Activated CD8-positive, alpha-beta memory T cell treated with anti-CD3 and anti-CD28 coated beads for 1 hour (primary cell): ENCODE measurements around the gene NATD1.
"Not testable (repeated sequence)": the region's sequence is repeated elsewhere in the genome, so short reads cannot be mapped to it uniquely, and the experiment has no call there.

ENCODE experiments used
- DNase-seq, 2 donors: peaks; one replicate each; pipeline ENCODE4 v3.0.0-alpha.2; 2020; ENCODE audit warnings: low read depth in 1 of 2; ENCODE audit errors: extremely low read depth in 1 of 2

Gene NATD1

DNA sequence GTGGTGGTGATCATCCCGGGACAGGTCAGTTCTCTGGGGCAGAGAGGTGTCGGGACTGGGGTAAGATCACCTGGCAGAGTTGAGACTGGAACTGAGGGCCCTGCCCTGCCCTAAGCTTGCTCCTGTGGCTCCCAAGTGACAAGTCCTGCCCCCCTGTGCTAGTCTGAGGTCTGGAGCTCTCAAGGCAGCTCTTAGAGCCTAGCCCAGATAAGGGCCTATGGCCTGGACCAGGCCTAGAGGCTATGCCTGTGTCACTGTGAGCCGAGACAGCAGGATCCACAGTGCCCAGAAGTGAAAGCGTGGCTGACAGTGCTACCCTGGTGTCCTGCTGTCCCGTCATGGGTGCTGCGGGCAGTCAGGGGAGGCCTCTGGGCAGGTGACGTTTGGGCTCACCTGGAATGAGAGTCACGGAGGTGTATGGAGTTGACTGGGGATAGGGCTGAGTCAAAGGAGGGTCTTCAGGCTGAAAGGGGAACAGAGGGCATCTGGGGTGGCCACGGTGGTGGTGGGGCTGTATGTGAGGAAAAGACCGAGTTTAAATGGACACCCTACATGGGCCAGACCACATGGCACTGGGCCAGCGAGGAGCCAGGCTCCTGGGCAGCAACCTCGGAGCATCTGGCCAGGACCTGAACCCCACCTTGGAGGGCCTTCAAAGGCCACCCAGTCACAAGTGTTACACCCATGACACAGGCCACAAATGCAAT, 5.5 kb downstream of the NATD1 start:
- DNase-seq = no peak

DNA sequence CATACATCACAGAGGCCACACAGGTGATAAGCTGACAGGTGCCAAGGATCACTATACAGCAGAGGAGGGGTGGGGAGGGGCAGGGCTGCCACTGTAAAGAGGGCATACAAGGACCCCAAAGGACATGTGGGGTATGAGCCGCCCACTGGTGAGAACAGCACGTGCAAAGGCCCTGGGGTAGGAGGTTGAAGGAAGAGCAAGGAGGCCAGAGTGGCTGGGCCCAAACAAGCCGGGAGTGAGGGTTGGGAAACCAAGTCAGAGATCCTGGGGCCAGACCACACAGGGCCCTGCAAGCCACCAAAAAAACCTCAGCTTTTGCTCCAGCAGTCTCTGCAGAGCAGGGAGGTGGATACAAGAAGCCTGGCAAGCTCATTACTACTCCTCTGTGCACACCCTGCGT, 6.5 kb downstream of the NATD1 start:
- DNase-seq = no peak

DNA sequence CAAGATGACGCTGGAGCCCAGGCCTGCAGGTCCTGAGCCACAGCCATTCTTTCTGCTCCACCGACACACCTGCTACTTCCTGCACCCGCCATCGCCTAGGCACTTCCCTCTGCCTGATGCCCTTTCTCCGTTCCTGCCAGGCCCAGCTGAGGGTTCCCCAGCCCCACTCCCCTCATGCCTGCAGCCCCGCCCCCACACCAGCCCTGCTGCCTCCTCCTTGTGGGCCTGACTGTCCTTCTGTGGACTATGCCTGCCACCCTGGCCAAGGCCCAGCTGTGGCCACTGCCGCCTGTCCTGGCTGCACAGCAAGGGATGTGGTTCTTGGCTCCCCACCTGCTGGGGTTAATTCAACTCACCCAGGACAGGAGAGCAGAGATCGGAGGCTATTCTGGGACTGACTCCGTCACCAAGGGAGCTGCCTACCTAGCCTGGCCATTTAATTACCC, 7.5 kb downstream of the NATD1 start:
- no peak for DNase-seq

DNA sequence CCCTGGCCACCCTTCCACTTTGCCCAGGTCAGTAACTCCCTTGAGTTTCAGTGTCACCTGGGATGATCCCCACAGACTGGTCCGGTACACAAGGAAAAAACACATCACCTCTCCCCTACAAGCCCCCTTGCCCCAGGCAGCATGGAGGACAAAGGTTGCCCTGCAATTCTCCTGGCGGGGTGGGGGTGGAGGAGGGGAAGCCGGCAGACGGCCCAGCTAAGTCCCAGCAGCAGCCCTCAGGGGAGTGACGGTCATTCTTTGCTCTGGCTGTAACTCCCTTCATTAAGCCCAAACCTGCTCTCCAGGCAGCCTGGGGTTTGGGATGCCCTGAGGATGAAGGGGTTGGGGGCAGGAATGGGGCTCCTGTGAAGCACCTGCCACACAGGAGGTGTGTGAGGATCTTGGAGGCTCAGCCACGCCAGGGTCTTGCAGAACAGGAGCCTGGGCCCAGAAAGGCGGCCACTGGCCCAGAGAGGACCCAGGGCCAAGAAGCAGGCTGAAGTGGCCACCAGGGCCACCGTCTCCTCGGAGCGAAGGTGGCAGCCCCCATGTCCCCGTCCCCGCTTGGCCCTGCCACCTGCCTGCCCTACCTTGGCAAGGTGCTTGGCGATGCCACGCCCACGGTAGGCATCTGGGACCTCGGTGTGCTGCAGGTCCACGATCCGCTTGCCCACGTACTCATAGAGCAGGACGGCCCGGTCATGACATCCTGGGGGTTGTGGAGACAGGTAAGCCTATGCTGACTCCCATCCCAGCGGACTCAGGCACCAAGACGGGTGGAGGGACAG, 9.5 kb downstream of the NATD1 start:
- no peak for DNase-seq

DNA sequence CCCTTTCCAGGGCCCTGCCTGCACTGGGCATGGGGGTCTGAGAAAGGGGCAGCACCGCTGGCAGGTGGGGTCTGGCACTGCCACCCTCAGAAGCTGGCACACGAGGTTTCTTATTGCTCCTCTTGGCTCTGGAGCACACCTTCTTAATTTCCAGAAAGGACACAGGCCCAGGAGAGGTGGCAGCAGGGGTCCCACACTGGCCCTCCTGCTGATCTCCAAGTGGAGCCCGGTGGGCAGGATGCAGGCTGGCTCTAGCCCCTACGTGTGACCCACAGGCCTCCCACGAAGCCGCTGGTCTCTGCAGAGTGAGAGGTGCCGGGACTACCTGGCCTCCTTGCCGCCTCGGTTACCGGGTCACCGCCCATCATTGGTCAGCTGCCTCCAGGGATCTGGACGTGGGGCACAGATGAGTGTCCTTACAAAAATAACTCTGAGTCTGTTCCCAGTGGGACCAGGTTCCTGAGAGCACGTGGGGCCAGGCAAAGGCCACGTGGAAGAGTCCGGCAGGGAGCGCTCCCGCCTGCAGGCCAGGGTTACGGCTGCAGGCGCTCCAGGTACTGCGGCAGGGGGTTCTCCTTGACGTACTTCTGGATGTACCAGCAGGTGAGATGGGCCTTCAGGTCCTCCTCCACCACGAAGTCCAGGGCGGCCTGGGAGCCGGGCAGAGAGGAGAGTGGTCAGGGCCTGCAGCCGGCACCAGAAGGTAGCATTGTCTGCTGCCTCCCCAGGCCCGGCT, 10.3 kb downstream of the NATD1 start:
- no peak for DNase-seq

DNA sequence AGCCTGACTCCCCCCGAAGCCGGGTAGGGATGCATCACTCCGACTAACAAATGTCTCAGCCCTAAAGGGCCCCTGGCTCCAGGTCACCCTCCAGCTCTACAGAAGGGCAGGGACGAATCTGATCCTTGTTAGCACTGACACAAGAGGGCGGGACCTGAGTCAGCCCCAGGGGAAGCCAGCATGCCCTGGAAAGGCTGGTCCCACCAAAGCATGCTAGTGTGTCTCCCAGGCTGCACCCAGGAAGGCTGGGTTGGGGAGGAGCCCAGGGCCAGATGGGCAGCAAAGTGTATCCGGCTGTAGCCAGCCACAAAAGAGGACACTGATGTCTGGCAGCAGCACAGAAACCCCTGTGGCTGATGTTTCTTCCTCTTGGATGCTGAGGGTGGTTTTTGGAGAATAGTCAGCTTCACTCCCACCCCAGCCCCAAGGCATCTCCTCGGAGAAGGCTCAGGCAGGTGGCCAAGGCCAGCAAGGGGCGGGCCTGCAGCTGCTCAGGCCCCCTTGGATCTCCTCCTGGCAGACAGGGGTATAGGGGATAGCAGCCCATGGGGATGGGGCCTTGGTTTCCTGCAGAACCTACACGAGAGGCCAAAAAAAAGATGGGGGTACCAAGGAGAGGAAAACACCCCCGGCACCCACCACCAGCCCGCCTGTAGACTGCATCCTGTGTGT, 11.0 kb downstream of the NATD1 start:
- no peak for DNase-seq

DNA sequence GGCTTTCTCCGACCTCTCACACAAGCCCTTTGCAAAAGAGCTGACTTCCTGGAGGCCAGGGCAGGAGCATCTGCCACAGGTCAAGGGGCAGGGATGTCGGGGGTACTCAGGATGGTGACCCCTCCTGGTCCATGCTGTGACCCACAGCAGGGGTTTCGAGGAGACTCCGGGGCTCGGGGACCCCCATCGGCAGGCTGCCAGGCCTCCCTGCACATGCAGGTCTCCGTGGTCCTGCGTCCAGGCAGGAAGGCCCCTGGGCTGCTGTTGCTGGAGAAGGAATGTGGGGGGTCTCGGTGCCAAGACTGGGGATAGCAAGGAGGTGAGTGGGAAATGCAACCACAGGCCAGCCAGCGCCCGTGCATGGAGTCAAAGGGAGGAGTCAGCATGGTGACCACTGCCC, 11.6 kb downstream of the NATD1 start:
- DNase-seq = no peak

DNA sequence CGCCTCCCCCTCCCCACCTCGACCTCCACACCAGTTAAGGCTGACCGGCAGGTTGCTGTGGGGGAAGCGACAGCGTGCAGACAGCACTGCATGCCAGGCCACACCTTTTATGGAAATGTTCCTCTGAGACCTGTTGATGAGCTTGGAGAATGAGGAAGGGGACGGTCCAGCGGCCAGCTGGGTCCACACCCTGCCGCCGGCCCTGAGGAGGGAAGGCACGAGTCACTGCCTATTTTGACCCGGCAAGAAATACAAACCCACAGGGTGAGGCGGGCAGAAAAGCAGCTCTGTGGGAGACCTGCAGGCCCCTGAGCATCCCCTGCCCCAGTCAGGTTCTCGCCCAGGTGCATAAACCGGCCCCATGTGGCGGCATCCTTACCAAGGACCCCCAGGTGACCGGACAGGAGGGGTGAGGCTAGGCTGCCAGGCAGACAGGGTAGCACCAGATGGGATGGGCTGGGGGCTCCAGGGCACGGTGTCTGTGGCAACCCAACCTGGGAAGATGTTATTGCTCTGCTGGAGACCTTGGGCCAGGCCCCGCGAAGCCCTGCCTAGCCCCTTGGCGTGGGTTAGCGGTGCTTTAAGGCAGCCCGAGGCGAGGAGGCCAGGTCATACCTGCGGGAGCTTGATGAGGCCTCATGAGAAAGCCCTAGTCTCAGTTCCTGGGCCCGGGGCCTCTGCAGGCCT, 12.7 kb downstream of the NATD1 start:
- no peak for DNase-seq

DNA sequence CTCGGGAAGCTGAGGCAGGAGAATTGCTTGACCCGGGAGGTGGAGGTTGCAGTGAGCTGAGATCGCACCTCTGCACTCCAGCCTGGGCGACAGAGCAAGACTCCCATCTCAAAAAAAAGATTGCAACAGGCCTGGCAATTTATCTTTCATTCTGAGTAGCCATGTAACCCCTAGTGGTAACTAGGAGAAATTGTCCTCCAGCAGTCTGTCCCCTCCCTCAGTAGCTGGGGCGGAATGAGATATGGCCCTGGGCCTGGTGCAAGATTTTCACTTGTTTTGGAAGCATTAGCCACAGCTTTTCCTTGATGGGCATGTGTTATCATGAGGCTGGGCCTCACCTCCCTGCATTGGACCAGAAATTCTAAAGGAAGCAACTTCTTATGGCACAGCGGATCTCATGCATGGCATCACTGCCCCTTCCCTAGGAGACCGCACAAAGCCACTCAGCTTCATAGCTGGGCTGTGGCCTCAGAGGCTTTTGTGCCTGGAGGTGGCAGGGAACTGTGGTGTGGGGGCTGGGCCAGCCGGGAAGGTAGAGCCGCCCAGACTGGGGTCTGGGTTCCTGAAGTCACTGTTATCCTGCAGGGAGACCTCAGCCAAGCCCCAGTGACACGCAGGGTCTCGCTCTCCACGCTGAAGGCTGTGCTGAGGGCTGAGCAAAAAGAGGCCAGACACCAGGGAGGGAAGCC, 13.4 kb downstream of the NATD1 start:
- no peak for DNase-seq

DNA sequence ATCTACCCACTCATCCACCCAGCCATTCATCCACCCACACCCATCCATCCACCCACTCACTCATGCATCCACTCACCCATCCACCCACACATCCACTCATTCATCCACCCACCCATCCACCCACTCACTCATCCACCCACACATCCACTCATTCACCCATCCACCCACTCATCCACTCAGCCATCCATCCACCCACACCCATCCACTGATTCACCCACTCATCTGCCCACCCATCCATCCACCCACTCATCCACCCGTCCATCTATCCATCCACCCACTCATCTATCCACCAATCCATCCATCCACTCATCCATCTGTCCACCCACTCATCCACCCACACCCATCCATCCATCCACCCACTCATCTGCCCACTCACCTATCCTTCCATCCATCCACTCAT, 17.3 kb downstream of the NATD1 start:
- DNase-seq = no peak

DNA sequence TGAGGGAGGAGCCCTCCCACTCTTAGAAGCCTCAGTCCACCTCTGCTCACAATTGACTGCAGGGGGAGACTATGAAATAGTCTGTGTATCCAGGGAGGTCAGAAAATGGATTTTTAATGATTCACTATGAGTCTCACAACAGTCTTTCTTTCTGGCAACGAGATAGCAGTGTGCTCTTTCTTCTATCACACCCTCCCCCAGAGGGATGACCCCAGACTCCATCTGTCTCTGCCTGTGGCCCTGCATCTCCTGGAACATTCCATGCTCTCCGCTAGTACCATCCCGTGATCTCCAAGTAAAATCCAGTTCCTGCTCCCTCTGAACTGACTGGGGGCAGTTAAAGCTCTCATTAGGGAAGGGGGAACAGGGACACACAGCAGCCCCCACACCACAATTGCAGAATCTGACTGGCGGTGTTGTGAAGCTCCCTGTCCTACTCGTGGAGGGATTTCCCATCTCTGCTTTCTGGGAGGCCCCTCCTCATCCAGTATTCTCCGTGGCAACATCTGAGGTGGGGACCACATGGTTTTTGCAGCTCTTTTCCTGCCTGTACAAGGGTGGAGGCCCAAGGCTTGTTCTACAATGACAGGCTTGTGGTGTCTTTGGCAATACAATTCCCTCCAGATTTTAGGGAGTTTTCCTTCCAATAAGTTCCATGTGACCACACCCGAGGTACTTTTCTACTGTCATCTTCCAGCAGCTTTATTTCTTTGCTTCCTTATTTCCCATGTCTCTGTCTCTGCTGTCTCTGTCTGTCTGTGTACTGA, 19.4 kb downstream of the NATD1 start:
- no peak for DNase-seq

DNA sequence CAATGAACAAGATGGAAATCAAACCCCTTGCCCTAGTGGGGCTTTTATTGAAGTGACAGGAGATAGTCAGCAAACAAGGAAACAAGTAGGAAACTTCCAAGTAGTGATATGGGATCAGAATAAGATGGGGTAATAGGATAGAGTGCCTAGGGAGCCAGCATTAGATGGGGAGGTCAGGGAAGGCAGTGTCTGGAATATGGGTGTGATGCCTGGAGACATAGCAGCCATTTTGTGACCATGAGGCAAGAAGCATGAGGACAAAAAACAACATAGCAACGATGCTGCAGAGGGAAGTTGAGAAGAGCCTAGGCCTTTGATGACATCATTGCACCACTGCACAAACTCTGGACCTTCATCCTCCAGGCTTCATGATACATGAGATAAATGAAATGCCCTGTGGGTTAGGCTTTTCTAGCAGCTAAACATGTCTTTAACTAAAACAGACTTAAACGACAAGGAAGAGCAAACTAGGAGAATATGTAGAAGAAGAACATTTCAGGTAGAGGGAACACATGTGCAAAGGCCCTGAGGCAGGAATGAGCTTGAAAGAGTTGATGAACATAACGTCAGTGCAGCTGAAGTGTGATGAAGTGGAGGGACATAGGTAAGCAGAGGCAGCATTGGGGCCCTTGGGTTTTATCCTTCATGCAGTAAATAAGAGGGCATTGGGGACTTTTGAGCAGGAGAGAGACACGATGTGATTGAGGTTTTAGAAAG, 21.0 kb downstream of the NATD1 start:
- no peak for DNase-seq

DNA sequence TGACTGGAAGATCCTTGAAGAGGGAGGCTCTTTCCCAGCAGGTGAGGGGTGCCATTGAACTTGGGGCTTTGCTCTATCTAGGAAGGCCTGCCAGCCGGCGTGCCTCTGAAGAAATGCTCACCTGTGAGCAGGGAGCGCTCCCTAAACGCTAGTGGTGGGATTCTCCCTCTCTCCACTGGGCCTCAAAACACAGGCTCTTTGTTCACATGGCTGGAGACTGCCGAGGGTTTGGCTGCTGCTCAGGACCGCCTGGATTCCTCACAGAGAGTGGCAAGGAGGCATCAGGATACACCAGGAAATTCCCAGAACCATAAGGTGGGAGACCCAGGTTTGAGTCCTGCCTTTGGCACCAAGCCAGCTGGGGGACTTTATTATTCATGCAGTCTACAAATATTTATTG, 21.7 kb downstream of the NATD1 start:
- no peak for DNase-seq

DNA sequence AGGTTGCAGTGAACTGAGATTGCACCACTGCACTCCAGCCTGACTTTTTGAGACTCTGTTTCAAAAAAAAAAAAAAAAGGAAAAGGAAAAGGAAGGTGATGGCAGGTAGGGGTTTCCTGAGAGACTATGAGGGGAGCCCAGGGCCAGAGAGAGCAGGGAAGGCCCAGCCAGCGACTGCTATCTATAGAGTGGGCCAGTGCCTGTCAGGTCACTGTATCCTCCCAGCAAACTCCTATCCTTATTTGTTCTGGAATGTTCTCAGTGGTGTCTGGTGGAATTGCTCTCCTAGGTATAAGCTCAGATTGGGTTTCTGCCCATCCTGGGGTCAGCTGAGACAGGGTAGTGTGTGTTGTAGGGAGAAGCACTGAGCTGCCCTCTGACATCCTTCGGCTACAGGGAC, 24.4 kb downstream of the NATD1 start:
- DNase-seq = no peak

DNA sequence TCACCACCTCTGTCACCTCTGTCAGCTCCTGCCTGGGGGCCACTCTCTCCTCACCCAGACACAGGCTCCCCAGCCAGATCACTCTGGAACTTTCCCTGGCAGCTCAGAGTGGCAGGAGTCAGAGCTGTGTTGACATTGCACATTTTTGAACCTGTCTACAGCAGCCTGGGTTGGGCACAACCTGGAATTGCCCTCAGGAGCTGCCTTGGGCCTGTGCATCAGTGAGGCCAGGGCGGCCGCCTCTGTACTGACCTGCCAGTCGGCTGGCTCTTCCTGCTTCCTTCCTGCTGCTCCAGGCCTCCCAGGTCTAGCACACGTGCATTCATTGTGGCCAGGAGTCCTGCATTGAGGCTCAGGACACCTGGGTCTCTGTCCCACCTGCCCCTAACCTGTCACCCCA, 25.1 kb downstream of the NATD1 start:
- DNase-seq = no peak

DNA sequence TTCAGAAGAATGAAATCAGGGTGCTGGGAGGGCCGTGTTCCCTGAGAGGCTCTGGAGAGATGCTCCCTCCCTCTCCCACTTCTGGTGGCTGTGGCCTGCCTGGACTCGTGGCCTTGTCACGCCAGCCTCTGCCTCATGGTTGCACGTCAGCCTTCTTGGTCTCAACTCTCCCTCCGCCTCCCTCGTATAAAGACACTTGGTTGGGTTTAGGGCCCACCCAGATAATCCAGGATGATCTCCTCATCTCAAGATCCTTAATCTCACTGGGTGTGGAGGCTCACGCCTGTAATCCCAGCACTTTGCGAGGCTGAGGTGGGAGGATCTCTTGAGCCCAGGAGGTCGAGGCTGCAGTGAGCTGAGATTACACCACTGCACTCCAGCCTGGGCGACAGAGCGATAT, 25.9 kb downstream of the NATD1 start:
- DNase-seq = not testable (repeated sequence)

DNA sequence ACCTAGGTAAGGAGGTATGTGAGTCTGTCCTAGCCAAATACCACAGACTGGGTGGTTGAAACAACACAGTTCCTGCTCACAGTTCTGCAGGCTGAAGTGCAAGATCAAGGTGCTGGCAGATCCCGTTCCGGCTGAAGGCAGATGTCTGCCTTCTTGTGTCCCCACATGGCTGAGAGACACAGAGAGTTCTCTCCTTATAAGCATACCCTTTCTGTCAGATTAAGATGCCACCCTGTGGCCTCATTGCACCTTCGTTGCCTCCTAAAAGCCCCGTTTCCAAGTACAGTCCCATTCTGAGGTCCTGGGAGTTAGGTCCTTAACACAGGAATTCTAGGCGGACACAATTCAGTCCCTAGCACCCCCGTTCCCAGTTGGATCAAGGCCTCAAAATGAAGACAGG, 30.1 kb downstream of the NATD1 start:
- no peak for DNase-seq

DNA sequence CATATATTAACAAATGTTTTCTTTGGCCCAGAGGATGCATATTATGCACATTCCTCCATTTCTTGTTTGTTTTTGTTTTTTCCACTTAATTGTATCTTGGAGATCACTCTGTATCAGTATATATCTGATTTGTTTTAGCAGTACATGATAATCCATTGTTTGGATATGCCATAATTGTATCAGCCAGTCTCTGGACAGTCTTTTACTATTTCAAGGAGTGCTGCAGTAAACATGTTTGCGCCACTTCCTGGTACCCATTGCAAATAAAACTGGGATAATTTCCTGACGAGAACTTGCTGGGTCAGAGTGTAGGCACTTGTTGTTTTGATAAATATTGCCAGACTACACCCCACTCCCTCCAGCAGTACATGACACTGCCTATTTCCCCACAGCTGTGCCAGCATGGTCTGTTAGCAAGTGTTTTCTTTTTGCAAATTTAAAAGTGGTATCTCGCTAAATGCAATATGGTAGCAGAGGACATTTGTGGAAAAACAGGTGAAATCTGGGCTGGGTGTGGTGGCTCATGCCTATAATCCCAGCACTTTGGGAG, 34.3 kb downstream of the NATD1 start:
- no peak for DNase-seq
